ENCODE results near the gene ADGRD1. TPM values are rescaled to one million over a fixed set of nuclear protein-coding genes. Genes with fewer than 3 reads are reported as not detected.

Gene ADGRD1
- total and polyA plus RNA-seq, 2 of the 8 experiments (the other 6 are each of a cell fraction or from before 2014, with no cell fraction given): 0.36 to 0.48 TPM

DNA sequence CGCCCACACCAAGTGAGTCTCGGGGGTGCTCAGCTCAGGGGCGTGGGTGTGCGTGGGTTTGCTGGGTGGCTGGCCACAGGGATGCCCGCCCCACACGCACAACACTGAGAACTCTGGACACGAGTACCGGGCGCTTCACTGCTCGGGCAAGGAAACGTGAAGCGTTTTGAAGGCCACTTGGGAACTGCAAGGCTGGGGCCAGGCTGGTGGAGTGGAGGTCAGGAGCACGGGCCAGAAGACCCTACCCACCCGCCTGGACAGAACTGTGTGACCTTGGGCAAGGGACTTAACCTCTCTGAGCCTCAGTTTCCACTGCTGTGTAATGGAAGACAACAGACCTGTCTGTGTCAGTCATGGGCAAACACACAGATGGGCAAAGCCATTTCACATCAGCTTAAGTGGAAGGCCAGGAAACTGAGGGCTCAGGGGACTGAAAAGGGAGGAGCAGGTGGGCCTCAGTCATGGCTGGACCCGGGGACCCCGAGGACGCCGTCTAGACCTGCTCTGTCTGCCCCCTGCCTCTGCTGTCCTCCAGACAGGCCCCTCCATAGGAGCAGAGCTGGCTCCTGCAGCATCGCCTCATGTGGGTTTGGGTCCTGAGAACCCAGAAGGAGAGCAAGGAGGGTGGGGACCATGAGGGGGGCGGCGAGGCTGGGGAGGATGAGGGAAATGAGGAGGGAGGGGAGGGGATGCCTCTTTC, 52.5 kb downstream of the ADGRD1 start (continued):
- no peak for TF ChIP-seq ATF3 (IDR thresholded peaks at IDR 0.05; ENCODE audit: insufficient read depth, low read depth, low read length)
- no peak for TF ChIP-seq SIX5 (IDR thresholded peaks at IDR 0.05; ENCODE audit: low read depth, low read length)
- no peak for TF ChIP-seq ATF2 (IDR thresholded peaks at IDR 0.05; ENCODE audit: low read length)
- no peak for TF ChIP-seq RXRA (IDR thresholded peaks at IDR 0.05; ENCODE audit: insufficient read depth, low read depth, low read length)
- no peak for TF ChIP-seq RAD21 (IDR thresholded peaks at IDR 0.05 in 1 of 2, conservative IDR thresholded peaks at IDR 0.05 in 1 of 2; ENCODE audit: low read depth in 2 of 2, low read length in 2 of 2)
- TF ChIP-seq POLR2A (IDR thresholded peaks at IDR 0.05; ENCODE audit: control extremely low read depth in 1 of 2, low read depth in 2 of 2, low read length in 2 of 2): no peak
- TF ChIP-seq ZNF274 (IDR thresholded peaks at IDR 0.05; ENCODE audit: borderline replicate concordance, extremely low read depth, low read length): no peak

Data from H1 (cell line).